Naive thymus-derived CD8-positive, alpha-beta T cell (primary cell): ENCODE data around the gene UBE2B. TPM values are rescaled to one million over a fixed set of nuclear protein-coding genes. Genes with fewer than 3 reads are reported as not detected.
A peak's percentile ranks its signal among the peaks of the same experiment; 100 is the strongest.
"Not testable (repeated sequence)": the region's sequence is repeated elsewhere in the genome, so short reads cannot be mapped to it uniquely, and the experiment has no call there.

Experiments used
- ATAC-seq, 2 donors: fragments of 150-1000 bp; cut with Tn5 transposase in 1 of 2; sonication (Bioruptor Pico), chemical (Tn5 transposase) in 1 of 2; 1 replicate in 1 of 2; 2 replicates in 1 of 2; pipeline ENCODE4 v1.10.0; 2021; ENCODE audit warnings: mild to moderate bottlenecking in 2 of 2, moderate library complexity in 2 of 2
- POLR2A ChIA-PET: fragments of 350-600 bp; sonication (Branson Sonifier 250); formaldehyde crosslinking; loops from one replicate; lab custom pipeline; 2021; ENCODE audit warnings: antibody characterized with exemption; lab: Charles Lee
- DNase-seq, 10 donors: peaks; one replicate each; pipeline versions ENCODE4 v3.0.0 to v3.0.0-alpha.2; 2020 to 2022
- H3K27ac Mint-ChIP-seq, 10 donors: one replicate each; pipeline ENCODE4 v1.8.0; 2020 to 2022; ENCODE audit warnings: mild to moderate bottlenecking in 10 of 10, mixed read lengths in 10 of 10, moderate library complexity in 4 of 10, inconsistent platforms in 1 of 10
- H3K27me3 Mint-ChIP-seq, 5 donors: one replicate each; pipeline ENCODE4 v1.8.0; 2021 to 2022; ENCODE audit warnings: mixed read lengths in 5 of 5
- H3K36me3 Mint-ChIP-seq, 3 donors: one replicate each; pipeline ENCODE4 v1.8.0; 2020 to 2022; ENCODE audit warnings: mixed read lengths in 3 of 3, mild to moderate bottlenecking in 2 of 3, inconsistent platforms in 1 of 3
- H3K4me1 Mint-ChIP-seq, 4 donors: one replicate each; pipeline ENCODE4 v1.8.0; 2021 to 2022; ENCODE audit warnings: mixed read lengths in 4 of 4
- H3K4me3 Mint-ChIP-seq, 10 donors: one replicate each; pipeline ENCODE4 v1.8.0; 2020 to 2022; ENCODE audit warnings: mild to moderate bottlenecking in 10 of 10, mixed read lengths in 10 of 10, moderate library complexity in 6 of 10, inconsistent platforms in 1 of 10
- H3K9me3 Mint-ChIP-seq, 9 donors: one replicate each; pipeline ENCODE4 v1.8.0; 2020 to 2022; ENCODE audit warnings: mixed read lengths in 9 of 9, mild to moderate bottlenecking in 3 of 9, inconsistent platforms in 1 of 9, moderate library complexity in 1 of 9
- polyA plus RNA-seq, 3 donors: library from polyadenylated mRNA; unstranded; fragments of 300-500 nt; fragmentation: Illumina TruSeq; gene quantifications; one replicate each; pipeline ENCODE4 v1.2.3, GENCODE V29; 2021
- total RNA-seq, 8 experiments: library from RNA in 2 of 8; stranded (reverse) in 2 of 8; gene quantifications; one replicate each; pipeline ENCODE4 v1.2.3 and lab custom pipeline; 2021 to 2026

UBE2B gene
- total and polyA plus RNA-seq, 5 experiments from 2014 or later: 55.2 to 161 (median 80.3) TPM

DNA sequence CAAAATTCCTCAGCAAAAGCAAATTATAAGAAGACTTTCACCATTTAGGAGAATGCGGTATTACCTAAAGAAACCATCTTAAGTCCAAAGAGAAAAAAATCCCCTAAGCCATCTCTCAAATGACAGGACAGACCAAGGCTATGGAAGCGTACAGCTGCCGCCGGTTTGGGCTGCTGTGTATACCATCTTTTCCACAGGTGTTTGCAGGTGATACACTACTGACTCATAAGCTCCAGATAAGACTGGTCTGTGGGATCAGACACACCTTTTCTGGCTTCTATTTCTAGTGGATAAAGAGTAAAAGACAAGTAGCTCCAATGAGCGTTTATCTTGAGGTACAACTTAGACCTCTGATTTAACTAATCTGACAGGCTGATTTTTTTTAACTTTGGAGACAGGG lies 32.6 kb downstream of the UBE2B start:
- DNase-seq (no peak), ATAC-seq (no peak)
- peak overlapping the region in 2 of 10 donors; percentile 27 to 34 for H3K27ac Mint-ChIP-seq
- H3K4me3 Mint-ChIP-seq: no peak overlapping the region
- H3K36me3 Mint-ChIP-seq: peaks cover 0 to 53% (median 2%) of the 10 kb centered on the region in 3 donors
- H3K9me3 Mint-ChIP-seq: no peaks in the 10 kb centered on the region
- POLR2A ChIA-PET: interaction anchor here (0.6 kb wide), 1 partner anchor 136 kb away, joined by 6 read pairs; no protein-coding TSS in a partner anchor
- no peaks in the 10 kb centered on the region for H3K27me3 Mint-ChIP-seq
- peaks cover under 1 to 5% (median 2%) of the 10 kb centered on the region in 4 donors for H3K4me1 Mint-ChIP-seq

DNA sequence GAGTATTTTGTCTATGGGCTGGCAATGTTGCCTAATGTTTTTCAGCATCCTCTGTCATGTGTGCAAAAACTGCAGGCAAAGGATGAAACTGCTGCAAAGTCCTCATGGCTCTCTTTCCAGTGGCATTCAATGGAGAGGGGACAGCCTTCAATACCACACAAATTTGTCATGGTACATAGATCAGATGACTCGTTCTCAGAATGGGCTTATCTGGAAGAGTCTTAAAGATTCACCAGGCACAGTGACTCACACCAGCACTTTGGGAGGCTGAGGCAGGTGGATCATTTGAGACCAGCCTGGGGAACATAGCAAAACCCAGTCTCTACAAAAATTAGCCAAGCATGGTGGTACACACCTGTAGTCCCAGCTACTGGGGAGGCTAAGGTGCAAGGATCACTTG lies 35.0 kb downstream of the UBE2B start:
- no peak overlapping the region for H3K4me3 Mint-ChIP-seq
- DNase-seq: no peak
- H3K4me1 Mint-ChIP-seq: peaks cover 7 to 26% (median 23%) of the 10 kb centered on the region in 4 donors
- POLR2A ChIA-PET: interaction anchor here (0.7 to 2.2 kb wide), 2 partner anchors 119 to 180 kb away, joined by 4 to 7 read pairs; partner anchors contain the start of gene JADE2
- no peak for ATAC-seq
- peaks cover 0 to 56% (median 0%) of the 10 kb centered on the region in 3 donors for H3K36me3 Mint-ChIP-seq
- H3K9me3 Mint-ChIP-seq: no peaks in the 10 kb centered on the region
- no peaks in the 10 kb centered on the region for H3K27me3 Mint-ChIP-seq
- no peak overlapping the region for H3K27ac Mint-ChIP-seq

DNA sequence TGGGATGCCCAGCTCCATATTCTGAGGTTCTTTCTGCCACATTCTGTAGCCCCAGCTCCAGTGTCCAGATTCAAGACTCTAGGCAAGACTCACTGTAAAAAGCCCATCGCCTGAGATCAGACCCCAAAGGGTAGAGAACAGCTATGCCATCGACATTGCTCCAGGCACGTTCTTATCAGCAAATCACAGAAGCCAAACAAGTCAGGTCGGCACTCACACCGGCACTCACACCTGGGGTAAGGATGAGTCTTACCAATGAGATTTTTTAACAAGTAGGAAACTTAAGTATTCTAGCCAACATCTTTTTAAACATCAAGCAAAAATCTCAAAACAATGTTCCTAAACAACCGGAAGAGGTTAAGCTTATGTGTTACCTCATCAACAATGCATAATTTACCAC lies 38.0 kb downstream of the UBE2B start:
- DNase-seq (no peak), ATAC-seq (no peak)
- Mint-ChIP-seq H3K27ac (peak overlapping the region in 4 of 10 donors; percentile 5 to 60 (median 56)), H3K9me3 (no peaks in the 10 kb centered on the region), H3K4me1 (peaks cover 16 to 41% (median 36%) of the 10 kb centered on the region in 4 donors), H3K4me3 (peak overlapping the region in 6 of 10 donors; percentile 5 to 48 (median 28)), H3K27me3 (no peaks in the 10 kb centered on the region), H3K36me3 (peaks cover 0 to 37% (median 0%) of the 10 kb centered on the region in 3 donors)
- POLR2A ChIA-PET: interaction anchor here (1.1 to 2.8 kb wide), 5 partner anchors 11 to 117 kb away, joined by 4 to 22 read pairs (median 4); partner anchors contain the start of gene UBE2B

DNA sequence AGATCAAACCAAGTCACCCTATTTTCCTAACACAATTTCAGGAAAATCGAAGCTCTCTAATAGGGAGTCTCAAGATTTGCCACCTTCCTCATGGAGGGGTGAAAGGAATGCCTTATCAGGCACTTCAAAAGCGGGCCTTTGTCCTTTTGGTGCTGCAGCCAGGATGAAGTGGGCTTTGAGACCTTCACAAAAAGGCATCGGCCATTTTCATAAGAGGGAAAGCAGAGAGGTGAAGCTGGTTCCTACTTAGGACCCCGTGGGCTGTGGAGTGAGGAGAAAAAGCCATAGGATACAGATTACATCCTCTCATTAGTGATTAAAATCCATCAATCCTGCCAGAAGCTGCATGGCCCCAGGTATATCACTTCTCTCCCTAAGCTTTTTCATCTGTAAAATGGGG lies 39.5 kb downstream of the UBE2B start:
- Mint-ChIP-seq H3K4me1 (peaks cover 16 to 41% (median 36%) of the 10 kb centered on the region in 4 donors), H3K36me3 (peaks cover 0 to 27% (median 0%) of the 10 kb centered on the region in 3 donors), H3K4me3 (peak overlapping the region; percentile 88 to 95 (median 93)), H3K27ac (peak overlapping the region; percentile 79 to 96 (median 92)), H3K27me3 (no peaks in the 10 kb centered on the region), H3K9me3 (no peaks in the 10 kb centered on the region)
- POLR2A ChIA-PET: interaction anchor here (0.9 to 6.4 kb wide), 20 partner anchors 13 to 184 kb away, joined by 3 to 137 read pairs (median 5); partner anchors contain the start of genes JADE2, PPP2CA and UBE2B
- no peak for ATAC-seq
- no peak for DNase-seq

DNA sequence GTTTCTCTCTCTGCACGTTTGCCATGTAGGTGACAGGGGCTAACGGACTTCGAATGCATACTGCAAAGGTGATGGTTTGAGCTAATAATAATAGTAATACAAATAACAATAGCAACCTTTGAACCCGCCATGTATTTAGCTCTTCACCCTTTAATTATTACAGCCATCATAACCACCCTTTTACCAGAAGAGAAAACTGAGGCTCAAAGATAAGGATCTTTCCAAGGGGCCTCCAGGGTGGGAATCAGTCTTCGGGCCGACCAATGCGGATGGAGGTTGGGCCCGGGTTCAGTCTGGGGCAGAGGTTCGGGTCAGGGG lies 39.8 kb downstream of the UBE2B start:
- POLR2A ChIA-PET: interaction anchor here (0.6 to 6.4 kb wide), 27 partner anchors 9 to 347 kb away, joined by 3 to 137 read pairs (median 4); partner anchors contain the start of genes DDX46, JADE2, PPP2CA and SKP1
- no peak for DNase-seq
- ATAC-seq: no peak
- Mint-ChIP-seq H3K9me3 (no peaks in the 10 kb centered on the region), H3K36me3 (peaks cover 0 to 24% (median 0%) of the 10 kb centered on the region in 3 donors), H3K27me3 (no peaks in the 10 kb centered on the region), H3K4me3 (peak overlapping the region; percentile 88 to 95 (median 93)), H3K27ac (peak overlapping the region; percentile 83 to 96 (median 92)), H3K4me1 (peaks cover 16 to 41% (median 36%) of the 10 kb centered on the region in 4 donors)

DNA sequence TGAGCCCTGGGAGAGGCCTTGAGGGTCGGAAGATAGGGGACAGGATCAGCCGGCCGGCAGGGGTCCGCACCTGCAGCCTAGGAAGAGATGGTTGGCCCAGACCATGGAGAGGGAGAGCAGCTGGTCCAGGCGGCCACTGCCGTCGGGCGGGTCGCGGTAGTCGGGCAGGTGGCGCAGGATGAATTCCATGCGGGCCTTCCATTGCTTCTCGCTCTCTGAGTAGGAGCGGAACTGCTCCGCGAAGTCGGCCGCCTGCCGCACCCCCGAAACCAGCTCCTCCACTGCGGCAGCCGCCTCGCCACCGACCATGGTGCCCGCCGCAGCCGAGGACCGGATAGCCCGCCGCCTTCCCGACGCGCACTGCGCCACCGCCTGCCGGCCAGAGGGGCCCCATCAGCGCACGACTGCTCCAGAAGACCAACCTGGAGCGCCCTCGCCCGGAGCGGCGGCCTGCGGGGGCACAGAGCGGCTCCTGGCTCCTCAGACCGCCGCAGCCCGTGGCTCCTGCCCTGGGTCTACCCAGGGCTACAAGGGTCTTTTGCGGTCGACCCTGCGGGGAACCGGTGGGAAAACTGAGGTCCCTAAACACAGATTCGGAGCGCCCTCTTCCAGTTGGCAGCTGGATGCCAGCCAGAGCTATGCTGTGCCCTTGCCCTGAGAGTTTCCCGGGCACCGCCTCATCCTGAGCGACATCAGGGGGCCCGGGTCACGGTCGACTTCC lies 40.3 kb downstream of the UBE2B start, which contains the start of gene CDKN2AIPNL:
Gene CDKN2AIPNL, minus strand, starts transcription at position 336 of the 721 bp plus-strand sequence. Its CDS starts 27 bp downstream, at position 309.
- Mint-ChIP-seq H3K27ac (peak within 1 kb of the TSS; percentile 85 to 96 (median 92)), H3K4me1 (peaks cover 16 to 41% (median 36%) of the 10 kb centered on the region in 4 donors), H3K9me3 (no peaks in the 10 kb centered on the region), H3K36me3 (peaks cover 0 to 19% (median 0%) of the 10 kb centered on the region in 3 donors), H3K4me3 (peak within 1 kb of the TSS; percentile 88 to 95 (median 93)), H3K27me3 (no peaks in the 10 kb centered on the region)
- peak; percentile 99 for ATAC-seq
- DNase-seq: peak; percentile 77 to 94 (median 88)
- POLR2A ChIA-PET: interaction anchor here (0.6 to 6.4 kb wide), 31 partner anchors 9 to 1615 kb away, joined by 3 to 137 read pairs (median 4); partner anchors contain the start of genes DDX46, JADE2, PCBD2 and PPP2CA

DNA sequence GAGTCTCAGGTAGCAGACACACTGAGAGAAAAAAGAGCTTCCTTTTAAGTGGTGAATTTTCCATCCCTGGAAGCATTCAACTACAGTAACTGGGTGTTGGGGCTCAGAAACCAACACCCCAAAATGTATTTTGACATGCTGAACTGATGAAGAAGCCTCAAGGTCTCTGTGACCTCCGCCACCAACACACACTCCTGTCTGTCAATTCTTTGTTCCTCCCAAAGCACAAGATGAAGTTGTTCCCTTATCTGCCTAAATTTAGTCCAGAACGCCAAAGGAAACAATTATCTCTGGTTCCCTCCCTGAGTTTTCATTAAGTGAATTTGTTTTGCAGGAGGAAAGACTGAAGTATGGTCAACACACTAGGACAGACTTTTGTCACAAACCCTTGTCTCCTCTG lies 41.7 kb downstream of the UBE2B start:
- Mint-ChIP-seq H3K9me3 (no peaks in the 10 kb centered on the region), H3K36me3 (peaks cover 0 to 10% (median 0%) of the 10 kb centered on the region in 3 donors), H3K27ac (peak overlapping the region in 9 of 10 donors; percentile 10 to 93 (median 64)), H3K4me3 (peak overlapping the region in 9 of 10 donors; percentile 19 to 95 (median 65)), H3K27me3 (no peaks in the 10 kb centered on the region), H3K4me1 (peaks cover 14 to 41% (median 36%) of the 10 kb centered on the region in 4 donors)
- ATAC-seq (no peak), DNase-seq (no peak)
- POLR2A ChIA-PET: interaction anchor here (0.9 to 6.4 kb wide), 6 partner anchors 15 to 219 kb away, joined by 3 to 137 read pairs (median 4); partner anchors contain the start of gene JADE2

DNA sequence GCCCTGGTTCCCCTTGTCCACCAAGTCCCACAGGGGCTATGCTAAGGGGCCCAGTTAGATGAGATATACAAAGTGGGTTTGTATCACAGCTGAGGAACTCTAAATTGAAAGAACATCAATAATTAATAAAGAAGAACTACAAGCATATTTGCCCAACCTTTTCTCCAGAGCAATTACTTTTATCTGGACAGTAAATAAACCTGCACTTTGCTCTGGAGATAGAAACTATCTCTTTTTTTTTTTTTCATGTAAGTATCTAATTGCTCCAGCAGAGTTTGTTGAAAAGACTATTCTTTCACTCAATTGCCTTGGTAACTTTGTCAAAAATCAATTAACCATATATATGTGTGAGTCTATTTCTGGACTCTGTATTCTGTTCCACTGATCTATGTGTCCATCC lies 46.3 kb downstream of the UBE2B start:
- POLR2A ChIA-PET: interaction anchor here (0.7 kb wide), 1 partner anchor 56 kb away, joined by 3 read pairs; no protein-coding TSS in a partner anchor
- ATAC-seq (no peak), DNase-seq (no peak)
- Mint-ChIP-seq H3K27me3 (peaks cover 0 to 2% (median 0%) of the 10 kb centered on the region in 5 donors), H3K9me3 (no peaks in the 10 kb centered on the region), H3K4me3 (no peak overlapping the region), H3K36me3 (no peaks in the 10 kb centered on the region), H3K27ac (no peak overlapping the region), H3K4me1 (peaks cover 0 to 6% (median 3%) of the 10 kb centered on the region in 4 donors)

DNA sequence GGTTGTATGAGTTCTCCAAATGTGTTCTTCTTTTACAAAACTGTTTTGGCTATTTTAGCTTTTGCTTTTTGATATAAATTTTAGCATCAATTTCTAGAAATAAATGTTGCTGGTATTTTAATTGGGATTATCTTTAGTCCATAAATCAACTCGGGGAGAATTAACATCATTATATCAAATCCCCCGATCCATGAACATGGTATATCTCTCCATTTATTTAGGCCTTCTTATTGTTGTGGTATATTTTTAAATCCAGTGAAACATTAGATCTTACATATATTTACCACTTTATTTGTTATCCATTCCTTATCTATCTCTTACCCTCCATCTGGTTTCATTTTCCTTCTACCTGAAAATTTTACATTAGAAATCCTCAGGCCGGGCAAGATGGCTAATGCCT lies 47.6 kb downstream of the UBE2B start:
- no peak overlapping the region for H3K4me3 Mint-ChIP-seq
- DNase-seq (no peak), ATAC-seq (no peak)
- no peaks in the 10 kb centered on the region for H3K36me3 Mint-ChIP-seq
- H3K27ac Mint-ChIP-seq: no peak overlapping the region
- H3K27me3 Mint-ChIP-seq: peaks cover 0 to 2% (median 0%) of the 10 kb centered on the region in 5 donors
- H3K9me3 Mint-ChIP-seq: no peaks in the 10 kb centered on the region
- H3K4me1 Mint-ChIP-seq: no peaks in the 10 kb centered on the region
- POLR2A ChIA-PET: interaction anchor here (0.6 kb wide), 1 partner anchor 76 kb away, joined by 3 read pairs; no protein-coding TSS in a partner anchor

DNA sequence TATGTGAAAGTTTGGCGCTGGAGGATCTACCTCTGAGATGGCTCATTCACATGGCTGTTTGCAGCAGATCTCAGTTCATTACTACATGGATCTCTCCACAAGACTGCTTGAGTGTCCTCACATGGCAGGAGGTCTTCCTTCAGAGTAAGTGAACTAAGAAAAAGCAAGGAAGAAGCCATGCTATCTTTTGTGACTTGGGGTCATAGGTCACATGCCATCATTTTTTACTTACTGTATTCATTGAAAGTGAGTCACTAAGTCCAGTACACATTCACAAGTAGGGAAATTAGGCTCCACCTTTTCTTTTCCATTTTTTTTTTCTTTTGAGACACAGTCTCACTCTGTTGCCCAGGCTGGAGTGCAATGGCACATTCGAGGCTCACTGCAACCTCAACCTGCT lies 49.0 kb downstream of the UBE2B start:
- H3K27me3 Mint-ChIP-seq: peaks cover 0 to 2% (median 0%) of the 10 kb centered on the region in 5 donors
- DNase-seq (no peak), ATAC-seq (no peak)
- H3K36me3 Mint-ChIP-seq: no peaks in the 10 kb centered on the region
- POLR2A ChIA-PET: interaction anchor here (0.7 kb wide), 1 partner anchor 497 kb away, joined by 3 read pairs; no protein-coding TSS in a partner anchor
- no peak overlapping the region for H3K4me3 Mint-ChIP-seq
- H3K9me3 Mint-ChIP-seq: no peaks in the 10 kb centered on the region
- peak overlapping the region in 1 of 10 donors; percentile 18 for H3K27ac Mint-ChIP-seq
- no peaks in the 10 kb centered on the region for H3K4me1 Mint-ChIP-seq

DNA sequence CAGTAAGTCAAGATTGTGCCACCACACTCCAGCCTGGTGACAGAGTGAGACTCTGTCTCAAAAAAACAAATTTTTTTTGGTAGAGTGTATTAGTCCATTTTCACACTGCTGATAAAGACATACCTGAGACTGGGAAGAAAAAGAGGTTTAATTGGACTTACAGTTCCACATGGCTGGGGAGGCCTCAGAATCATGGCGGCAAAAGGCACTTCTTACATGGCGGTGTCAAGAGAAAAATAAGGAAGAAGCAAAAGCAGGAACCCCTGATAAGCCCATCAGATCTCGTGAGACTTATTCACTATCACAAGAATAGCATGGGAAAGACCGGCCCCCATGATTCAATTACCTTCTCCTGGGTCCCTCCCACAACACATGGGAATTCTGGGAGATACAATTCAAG lies 49.7 kb downstream of the UBE2B start:
- POLR2A ChIA-PET: interaction anchor here (0.7 kb wide), 1 partner anchor 496 kb away, joined by 3 read pairs; no protein-coding TSS in a partner anchor
- H3K9me3 Mint-ChIP-seq, H3K27me3 Mint-ChIP-seq, H3K4me1 Mint-ChIP-seq, H3K27ac Mint-ChIP-seq, ATAC-seq, H3K36me3 Mint-ChIP-seq, H3K4me3 Mint-ChIP-seq, DNase-seq: not testable (repeated sequence)

DNA sequence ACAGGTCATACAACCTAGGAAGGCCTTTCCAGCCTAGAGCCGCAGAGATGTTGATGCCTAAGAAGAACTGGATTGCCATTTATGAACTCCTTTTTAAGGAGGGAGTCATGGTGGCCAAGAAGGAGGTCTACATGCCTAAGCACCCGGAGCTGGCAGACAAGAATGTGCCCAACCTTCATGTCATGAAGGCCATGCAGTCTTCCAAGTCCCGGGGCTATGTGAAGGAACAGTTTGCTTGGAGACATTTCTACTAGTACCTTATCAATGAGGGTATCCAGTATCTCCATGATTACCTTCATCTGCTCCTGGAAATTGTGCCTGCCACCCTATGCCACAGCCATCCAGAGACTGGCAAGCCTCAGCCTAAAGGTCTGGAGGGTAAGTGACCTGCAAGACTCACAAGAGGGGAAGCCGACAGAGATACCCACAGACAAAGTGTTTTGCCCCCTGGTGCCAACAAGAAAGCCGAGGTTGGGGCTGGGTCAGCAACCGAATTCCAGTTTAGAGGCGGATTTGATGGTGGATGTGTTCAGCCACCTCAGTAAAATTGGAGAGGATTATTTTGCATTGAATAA lies 51.5 kb downstream of the UBE2B start:
- POLR2A ChIA-PET: interaction anchor here (0.7 kb wide), 1 partner anchor 72 kb away, joined by 3 read pairs; no protein-coding TSS in a partner anchor
- no peak for DNase-seq
- no peak overlapping the region for H3K27ac Mint-ChIP-seq
- no peaks in the 10 kb centered on the region for H3K36me3 Mint-ChIP-seq
- no peak for ATAC-seq
- H3K4me1 Mint-ChIP-seq: no peaks in the 10 kb centered on the region
- no peaks in the 10 kb centered on the region for H3K9me3 Mint-ChIP-seq
- H3K4me3 Mint-ChIP-seq: no peak overlapping the region
- peaks cover 0 to 2% (median 0%) of the 10 kb centered on the region in 5 donors for H3K27me3 Mint-ChIP-seq
